WTC11 (cell line): Measurements from ENCODE around the gene HMBS. TPM values are rescaled to one million over a fixed set of nuclear protein-coding genes. Genes with fewer than 3 reads are reported as not detected.

Experiments
- AFF4 ChIP-seq: sonication (generic); formaldehyde crosslinking; IDR thresholded peaks from 2 replicates; pipeline ENCODE4 v1.8.1; 2023; ENCODE audit warnings: mild to moderate bottlenecking, missing genetic modification reagents, borderline replicate concordance
- E2F4 ChIP-seq: sonication (generic); formaldehyde crosslinking; IDR thresholded peaks from 2 replicates; pipeline ENCODE4 v1.8.1; 2022; ENCODE audit warnings: low read depth, mild to moderate bottlenecking, moderate library complexity, missing genetic modification reagents, borderline replicate concordance
- ETV6 ChIP-seq: sonication (generic); formaldehyde crosslinking; IDR thresholded peaks from 2 replicates; pipeline ENCODE4 v1.8.1; 2022; ENCODE audit warnings: mild to moderate bottlenecking, missing genetic modification reagents
- FOXP1 ChIP-seq: sonication (generic); formaldehyde crosslinking; IDR thresholded peaks from 2 replicates; pipeline ENCODE4 v1.8.0; 2022; ENCODE audit warnings: missing genetic modification reagents, mild to moderate bottlenecking, moderate library complexity, borderline replicate concordance
- FOXP4 ChIP-seq: sonication (generic); formaldehyde crosslinking; IDR thresholded peaks from 2 replicates; pipeline ENCODE4 v1.8.0; 2022; ENCODE audit warnings: mild to moderate bottlenecking, missing genetic modification reagents
- GABPB1 ChIP-seq: sonication (generic); formaldehyde crosslinking; IDR thresholded peaks from 2 replicates; pipeline ENCODE4 v1.8.1; 2023; ENCODE audit warnings: mild to moderate bottlenecking, missing genetic modification reagents
- HMGA2 ChIP-seq: fragments of 250-450 bp; sonication (Bioruptor Pico); IDR thresholded peaks from 2 replicates; pipeline ENCODE4 v1.4.0; 2021; ENCODE audit warnings: mild to moderate bottlenecking, moderate library complexity
- HMGXB4 ChIP-seq: sonication (generic); formaldehyde crosslinking; IDR thresholded peaks from 2 replicates; pipeline ENCODE4 v1.8.1; 2023; ENCODE audit warnings: mild to moderate bottlenecking, moderate library complexity, missing genetic modification reagents
- IRF1 ChIP-seq: sonication (generic); formaldehyde crosslinking; IDR thresholded peaks from 2 replicates; pipeline ENCODE4 v1.8.0; 2023; ENCODE audit warnings: missing genetic modification reagents
- MAX ChIP-seq: sonication (generic); formaldehyde crosslinking; IDR thresholded peaks from 2 replicates; pipeline ENCODE4 v1.8.0; 2022; ENCODE audit warnings: mild to moderate bottlenecking, missing genetic modification reagents
- MYBL2 ChIP-seq: sonication (generic); formaldehyde crosslinking; IDR thresholded peaks from 2 replicates; pipeline ENCODE4 v1.8.1; 2023; ENCODE audit warnings: mild to moderate bottlenecking, moderate library complexity, missing genetic modification reagents
- NFE2L1 ChIP-seq: sonication (generic); formaldehyde crosslinking; IDR thresholded peaks from 2 replicates; pipeline ENCODE4 v1.8.1; 2023; ENCODE audit warnings: missing genetic modification reagents
- NFYB ChIP-seq: sonication (generic); formaldehyde crosslinking; conservative IDR thresholded peaks from 2 replicates; pipeline ENCODE4 v1.8.0; 2022; ENCODE audit warnings: low read depth, missing genetic modification reagents
- PREB ChIP-seq: sonication (generic); formaldehyde crosslinking; IDR thresholded peaks from 2 replicates; pipeline ENCODE4 v1.8.1; 2022; ENCODE audit warnings: mild to moderate bottlenecking, missing genetic modification reagents, moderate library complexity, borderline replicate concordance
- RELA ChIP-seq: sonication (generic); formaldehyde crosslinking; IDR thresholded peaks from 2 replicates; pipeline ENCODE4 v1.8.1; 2022; ENCODE audit warnings: missing genetic modification reagents, mild to moderate bottlenecking, borderline replicate concordance
- TCF7 ChIP-seq: sonication (generic); formaldehyde crosslinking; IDR thresholded peaks from 2 replicates; pipeline ENCODE4 v1.8.0; 2022; ENCODE audit warnings: mild to moderate bottlenecking, low read depth, missing genetic modification reagents, moderate library complexity
- USF1 ChIP-seq: sonication (generic); formaldehyde crosslinking; IDR thresholded peaks from 2 replicates; pipeline ENCODE4 v1.8.0; 2022; ENCODE audit warnings: mild to moderate bottlenecking, missing genetic modification reagents
- ZNF232 ChIP-seq: sonication (generic); formaldehyde crosslinking; IDR thresholded peaks from 2 replicates; pipeline ENCODE4 v1.8.0; 2022; ENCODE audit warnings: mild to moderate bottlenecking, missing genetic modification reagents
- ZNF416 ChIP-seq: fragments of 250-450 bp; sonication (Bioruptor Pico); IDR thresholded peaks from 2 replicates; pipeline ENCODE4 v1.9.0; 2021; ENCODE audit warnings: mild to moderate bottlenecking, inconsistent platforms
- ZNF425 ChIP-seq: fragments of 250-450 bp; sonication (Bioruptor Pico); conservative IDR thresholded peaks from 2 replicates; pipeline ENCODE4 v1.9.0; 2021; ENCODE audit warnings: mild to moderate bottlenecking
- total RNA-seq: library from RNA; stranded (reverse); gene quantifications from 3 replicates; pipeline ENCODE4 v1.2.3, GENCODE V29; 2021

The HMBS gene
- total RNA-seq, 1 experiment from 2014 or later, result 62.3 TPM

- no peak for TF ChIP-seq ZNF425 (CRISPR knock-in tag)
- TF ChIP-seq MAX (CRISPR knock-in tag), result no peak
- peak; percentile 59; the same call in 1 of the 2 replicates for TF ChIP-seq FOXP1 (CRISPR knock-in tag)
- no peak for TF ChIP-seq IRF1 (CRISPR knock-in tag)
- TF ChIP-seq NFYB (CRISPR knock-in tag), result 0 out of 2 replicates have a peak, but pooled peaks have one; percentile 15
- TF ChIP-seq MYBL2, result 0 out of 2 replicates have a peak, but pooled peaks have one; percentile 32
- TF ChIP-seq E2F4, result peak; percentile 69; the same call in 1 of the 2 replicates
- TF ChIP-seq ZNF232, result no peak
- TF ChIP-seq GABPB1, result no peak
- 0 out of 2 replicates have a peak, but pooled peaks have one; percentile 14 for TF ChIP-seq HMGXB4 (CRISPR knock-in tag)
- no peak for TF ChIP-seq HMGA2
- TF ChIP-seq USF1, result no peak
- TF ChIP-seq RELA (CRISPR knock-in tag), result peak; percentile 20; the same call in 1 of the 2 replicates
- TF ChIP-seq NFE2L1 (CRISPR knock-in tag), result no peak
- TF ChIP-seq AFF4 (CRISPR knock-in tag), result 0 out of 2 replicates have a peak, but pooled peaks have one; percentile 31
- TF ChIP-seq PREB, result no peak
- TF ChIP-seq ETV6 (CRISPR knock-in tag), result 0 out of 2 replicates have a peak, but pooled peaks have one; percentile 19
- no peak for TF ChIP-seq TCF7 (CRISPR knock-in tag)
- 0 out of 2 replicates have a peak, but pooled peaks have one; percentile 9 for TF ChIP-seq FOXP4 (CRISPR knock-in tag)
- TF ChIP-seq ZNF416, result no peak
Measured at GRCh38 chr11:119093942-119094815, 9.5 kb downstream of the HMBS start (continued).
